IMR-90 (cell line): Measurements from ENCODE around the gene CGB5.

Source experiments
- FOS ChIP-seq: fragments of 150-350 bp; IDR thresholded peaks from 2 replicates; pipeline ENCODE4 v1.6.1; 2016; ENCODE audit warnings: low read depth, low read length
- POLR2A ChIP-seq: IDR thresholded peaks from 2 replicates; pipeline ENCODE4 v1.6.1; 2012; ENCODE audit warnings: mild to moderate bottlenecking, low read depth, low read length
- TF ChIP-seq, protein P1 (sequence below): conservative IDR thresholded peaks from 2 replicates; pipeline ENCODE4 v1.5.1; 2012; ENCODE audit warnings: mild to moderate bottlenecking, low read depth, low read length, improper control_type of control experiment

DNA sequence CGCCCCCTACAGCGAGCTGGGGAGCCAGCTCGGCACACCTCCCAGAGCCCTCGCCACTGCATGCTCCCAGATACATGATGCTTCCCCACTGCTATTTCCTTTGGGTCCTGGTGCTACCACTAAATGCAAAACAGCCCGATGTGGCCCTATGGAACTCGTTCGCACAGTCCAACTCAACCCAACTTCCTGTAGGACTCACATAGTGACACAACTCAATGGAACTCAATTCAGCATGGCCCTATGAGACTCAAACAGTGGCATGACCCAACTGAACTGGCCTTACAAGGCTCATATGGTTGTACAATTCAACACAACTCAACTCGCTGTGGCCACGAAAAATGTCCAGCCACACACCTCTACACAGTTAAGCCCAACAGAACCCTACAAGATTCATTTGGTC, 25.4 kb downstream of the CGB5 start:
- TF ChIP-seq, protein P1, sequence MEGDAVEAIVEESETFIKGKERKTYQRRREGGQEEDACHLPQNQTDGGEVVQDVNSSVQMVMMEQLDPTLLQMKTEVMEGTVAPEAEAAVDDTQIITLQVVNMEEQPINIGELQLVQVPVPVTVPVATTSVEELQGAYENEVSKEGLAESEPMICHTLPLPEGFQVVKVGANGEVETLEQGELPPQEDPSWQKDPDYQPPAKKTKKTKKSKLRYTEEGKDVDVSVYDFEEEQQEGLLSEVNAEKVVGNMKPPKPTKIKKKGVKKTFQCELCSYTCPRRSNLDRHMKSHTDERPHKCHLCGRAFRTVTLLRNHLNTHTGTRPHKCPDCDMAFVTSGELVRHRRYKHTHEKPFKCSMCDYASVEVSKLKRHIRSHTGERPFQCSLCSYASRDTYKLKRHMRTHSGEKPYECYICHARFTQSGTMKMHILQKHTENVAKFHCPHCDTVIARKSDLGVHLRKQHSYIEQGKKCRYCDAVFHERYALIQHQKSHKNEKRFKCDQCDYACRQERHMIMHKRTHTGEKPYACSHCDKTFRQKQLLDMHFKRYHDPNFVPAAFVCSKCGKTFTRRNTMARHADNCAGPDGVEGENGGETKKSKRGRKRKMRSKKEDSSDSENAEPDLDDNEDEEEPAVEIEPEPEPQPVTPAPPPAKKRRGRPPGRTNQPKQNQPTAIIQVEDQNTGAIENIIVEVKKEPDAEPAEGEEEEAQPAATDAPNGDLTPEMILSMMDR, result no peak
- no peak for TF ChIP-seq POLR2A
- TF ChIP-seq FOS, result no peak
